IPS-15b (cell line): ENCODE measurements around the gene GRIK4.

Source experiments
- H3K27me3 ChIP-seq: one replicate; pipeline ENCODE4 v1.6.1; 2013; ENCODE audit warnings: low read length; ENCODE audit not compliant: control insufficient read depth, insufficient read depth
- H3K36me3 ChIP-seq: one replicate; pipeline ENCODE4 v1.6.1; 2013; ENCODE audit warnings: low read length; ENCODE audit not compliant: control insufficient read depth, insufficient read depth
- H3K4me1 ChIP-seq: one replicate; pipeline ENCODE4 v1.6.1; 2013; ENCODE audit warnings: mild to moderate bottlenecking, low read length; ENCODE audit not compliant: control insufficient read depth, insufficient read depth
- H3K4me3 ChIP-seq: one replicate; pipeline ENCODE4 v1.5.1; 2013; ENCODE audit warnings: low read depth, low read length
- H3K9ac ChIP-seq: one replicate; pipeline ENCODE4 v1.6.1; 2013; ENCODE audit warnings: low read depth, mild to moderate bottlenecking, low read length
- H3K9me3 ChIP-seq: one replicate; pipeline ENCODE4 v1.6.1; 2013; ENCODE audit warnings: mild to moderate bottlenecking, low read length; ENCODE audit not compliant: control insufficient read depth, insufficient read depth

The GRIK4 gene

DNA sequence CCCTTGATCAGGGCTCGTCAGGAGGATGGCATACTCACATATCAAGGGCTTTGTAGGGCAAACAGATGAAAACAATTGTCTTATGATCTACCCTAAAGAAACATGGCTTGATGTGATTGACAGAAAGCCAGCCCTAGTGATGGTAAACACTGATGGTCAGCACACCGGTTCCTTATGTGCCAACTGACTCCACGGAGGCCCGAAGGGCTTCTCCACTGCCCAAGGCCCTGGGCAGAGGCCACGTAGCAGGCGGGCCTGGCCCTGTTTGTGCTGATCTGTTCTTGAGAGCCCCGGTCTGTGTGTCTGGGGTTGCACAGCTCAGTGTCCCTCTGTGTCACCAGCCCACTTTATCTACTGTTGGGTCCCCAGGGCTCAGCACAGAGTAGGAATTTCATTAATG, 115.2 kb downstream of the GRIK4 start:
- H3K27me3 ChIP-seq: no peaks in the 10 kb centered on the region
- no peaks in the 10 kb centered on the region for H3K36me3 ChIP-seq
- no peaks in the 10 kb centered on the region for H3K9me3 ChIP-seq
- no peaks in the 10 kb centered on the region for H3K4me1 ChIP-seq
- no peak overlapping the region for H3K4me3 ChIP-seq
- H3K9ac ChIP-seq: no peak overlapping the region

DNA sequence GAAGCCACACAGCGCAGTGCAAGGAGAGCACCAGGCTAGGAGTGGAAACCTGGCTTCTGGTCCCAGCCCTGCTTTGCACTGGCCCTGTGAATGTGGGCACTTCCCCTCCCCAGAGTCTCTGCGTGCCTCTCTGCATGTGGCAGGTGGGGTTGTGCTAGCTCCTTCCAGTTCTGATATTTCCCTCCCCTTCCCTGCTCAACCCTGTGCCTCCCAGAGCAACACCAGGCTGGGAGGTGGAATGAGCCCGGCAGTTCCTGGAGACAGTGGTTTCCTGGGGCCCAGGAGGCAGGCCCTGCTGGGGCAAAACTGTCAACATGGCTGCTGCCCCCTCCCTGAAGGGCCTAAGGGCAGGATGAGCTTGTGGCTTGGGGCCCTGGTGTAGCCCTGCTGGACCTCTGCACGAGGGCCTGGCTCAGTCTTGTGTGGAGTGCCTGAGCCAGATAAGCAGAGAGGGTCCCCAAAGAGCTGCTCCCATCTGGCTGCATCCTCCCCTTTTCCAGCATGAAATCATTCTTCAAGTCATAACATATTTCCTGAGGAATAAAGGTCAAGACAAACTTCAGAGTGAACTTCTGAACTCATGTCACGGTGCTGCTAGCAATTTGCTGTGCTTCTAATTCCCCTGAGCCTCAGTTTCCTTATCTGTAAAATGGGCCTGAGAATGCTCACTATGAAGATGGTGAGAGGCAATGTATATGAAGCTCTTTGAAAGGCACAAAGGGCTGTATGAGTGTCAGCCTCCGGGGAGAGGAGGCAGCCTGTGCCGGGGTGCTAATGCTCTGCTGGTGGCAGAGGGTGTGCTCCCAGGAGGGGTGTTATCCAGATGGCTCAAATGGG, 116.0 kb downstream of the GRIK4 start:
- Histone ChIP-seq H3K4me1 (no peaks in the 10 kb centered on the region), H3K27me3 (no peaks in the 10 kb centered on the region), H3K36me3 (no peaks in the 10 kb centered on the region)

DNA sequence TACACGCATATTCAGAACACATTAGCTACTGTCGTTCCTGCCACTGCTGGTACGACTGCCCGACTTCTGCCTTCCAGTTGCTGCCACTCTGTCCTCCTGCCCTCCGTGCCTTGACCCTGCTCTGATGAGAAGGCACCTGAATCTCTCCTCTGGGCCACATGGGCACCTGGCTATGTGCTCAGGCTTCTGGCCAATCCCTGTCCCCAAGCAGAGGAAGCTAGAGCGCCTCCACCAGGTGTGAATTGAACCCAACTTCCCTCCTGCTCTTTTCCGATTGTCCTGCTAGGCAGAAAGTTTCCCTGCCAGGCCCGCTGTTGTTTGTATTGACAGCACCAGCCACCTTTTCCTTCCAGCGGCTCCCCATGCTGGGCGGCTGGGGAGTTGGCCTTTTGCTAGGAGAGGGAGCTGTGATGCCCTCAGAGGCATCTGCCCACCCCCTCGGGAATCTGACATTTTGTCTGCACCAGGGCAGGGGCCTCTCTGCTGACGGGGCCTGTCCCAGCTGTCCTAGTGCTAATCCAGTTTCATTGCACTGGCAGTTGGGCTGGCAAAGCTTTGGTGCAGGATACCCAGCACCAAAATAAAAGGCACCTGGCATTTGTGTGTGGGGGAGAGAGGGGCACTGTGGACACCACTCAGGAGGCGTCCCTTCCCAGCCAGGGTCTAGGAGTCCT, 118.0 kb downstream of the GRIK4 start:
- no peak overlapping the region for H3K9ac ChIP-seq
- H3K27me3 ChIP-seq: no peaks in the 10 kb centered on the region
- no peaks in the 10 kb centered on the region for H3K4me1 ChIP-seq
- no peaks in the 10 kb centered on the region for H3K36me3 ChIP-seq
- no peaks in the 10 kb centered on the region for H3K9me3 ChIP-seq
- no peak overlapping the region for H3K4me3 ChIP-seq

More for the DNA sequence above, 116.0 kb downstream of the GRIK4 start:
- H3K4me3 ChIP-seq: no peak overlapping the region
- H3K9me3 ChIP-seq: no peaks in the 10 kb centered on the region
- no peak overlapping the region for H3K9ac ChIP-seq

DNA sequence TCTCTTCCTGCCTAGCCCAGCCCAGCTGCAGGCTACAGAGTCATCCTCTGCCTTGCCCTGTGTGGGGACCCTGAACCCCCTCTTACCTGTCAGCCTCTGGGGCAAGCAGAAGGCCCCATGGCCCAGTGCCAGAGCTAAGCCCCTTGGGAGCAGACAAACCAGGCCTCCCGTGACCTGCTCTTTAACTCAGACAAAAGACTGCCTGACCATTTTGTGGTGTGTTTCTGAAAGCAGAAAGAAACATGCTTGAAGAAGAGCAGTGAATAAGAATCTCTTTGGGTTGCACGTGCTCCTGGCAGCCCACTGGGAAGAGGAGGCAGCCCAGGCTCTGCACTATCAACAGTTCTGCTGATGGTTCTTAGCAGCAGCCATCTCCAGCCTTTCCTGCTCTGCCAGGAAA, 118.6 kb downstream of the GRIK4 start:
- Histone ChIP-seq H3K27me3 (no peaks in the 10 kb centered on the region), H3K9me3 (no peaks in the 10 kb centered on the region), H3K4me1 (peaks cover 2% of the 10 kb centered on the region), H3K36me3 (no peaks in the 10 kb centered on the region), H3K9ac (no peak overlapping the region), H3K4me3 (no peak overlapping the region)

DNA sequence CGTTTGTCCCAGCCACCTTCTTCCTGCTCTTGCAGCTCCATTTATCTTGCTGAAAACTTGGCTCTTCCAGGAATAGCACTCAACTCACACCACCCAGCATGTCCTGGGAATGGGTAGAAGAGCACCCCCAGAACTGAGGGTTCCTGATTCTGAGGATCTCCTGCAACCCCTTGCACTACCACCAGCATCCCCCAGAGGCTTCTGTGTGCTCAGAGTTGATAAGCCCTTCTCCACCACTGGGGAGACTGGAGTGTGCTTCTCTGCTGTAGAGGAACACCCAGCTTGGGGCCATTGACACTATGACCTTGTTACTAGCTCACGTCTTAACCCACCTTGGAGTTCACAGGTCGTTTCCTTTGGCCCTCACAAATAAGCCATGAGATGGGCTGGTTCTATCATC, 121.0 kb downstream of the GRIK4 start:
- Histone ChIP-seq H3K4me3 (no peak overlapping the region), H3K36me3 (no peaks in the 10 kb centered on the region), H3K9me3 (no peaks in the 10 kb centered on the region), H3K9ac (no peak overlapping the region), H3K27me3 (no peaks in the 10 kb centered on the region), H3K4me1 (peaks cover 2% of the 10 kb centered on the region)

DNA sequence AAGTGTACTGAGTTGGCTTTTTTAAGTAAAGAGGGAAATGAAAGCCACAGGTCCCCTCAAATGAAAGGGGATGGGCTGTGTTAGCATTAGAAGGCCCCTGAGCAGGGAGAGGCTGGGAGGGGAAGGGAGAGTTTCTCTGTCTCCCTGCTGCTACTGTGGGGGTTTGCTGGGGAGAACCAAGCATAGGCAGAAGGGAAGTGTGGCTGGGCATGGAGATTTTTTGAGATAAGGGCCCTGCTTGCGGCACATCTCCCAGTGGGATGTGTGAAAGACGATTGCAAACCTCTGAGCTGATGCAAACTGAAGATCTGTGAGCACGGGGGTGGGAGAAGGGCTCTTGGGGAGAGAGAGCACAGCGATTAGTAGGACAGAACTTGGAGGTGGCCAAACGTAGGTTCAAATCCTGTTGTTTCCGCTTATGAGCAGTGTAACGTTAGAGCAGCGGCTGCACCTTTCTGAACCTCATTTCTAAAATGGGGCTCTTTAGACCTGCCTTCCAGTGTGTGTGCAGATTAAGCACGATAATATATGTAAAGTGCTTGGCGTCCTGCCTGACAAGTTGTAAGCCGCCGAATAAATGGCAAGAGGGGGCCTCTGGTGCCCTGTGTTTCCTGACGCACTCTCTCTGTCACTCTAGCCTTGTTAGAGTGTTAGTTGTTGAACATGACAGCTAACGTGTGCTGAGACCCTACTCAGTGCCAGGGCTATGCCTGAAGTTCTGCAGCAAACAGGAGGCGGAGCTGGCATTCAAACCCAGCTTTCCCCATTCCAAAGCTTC, 122.3 kb downstream of the GRIK4 start:
- Histone ChIP-seq H3K27me3 (no peaks in the 10 kb centered on the region), H3K4me3 (no peak overlapping the region), H3K36me3 (no peaks in the 10 kb centered on the region), H3K4me1 (peaks cover 2% of the 10 kb centered on the region), H3K9ac (no peak overlapping the region), H3K9me3 (no peaks in the 10 kb centered on the region)

DNA sequence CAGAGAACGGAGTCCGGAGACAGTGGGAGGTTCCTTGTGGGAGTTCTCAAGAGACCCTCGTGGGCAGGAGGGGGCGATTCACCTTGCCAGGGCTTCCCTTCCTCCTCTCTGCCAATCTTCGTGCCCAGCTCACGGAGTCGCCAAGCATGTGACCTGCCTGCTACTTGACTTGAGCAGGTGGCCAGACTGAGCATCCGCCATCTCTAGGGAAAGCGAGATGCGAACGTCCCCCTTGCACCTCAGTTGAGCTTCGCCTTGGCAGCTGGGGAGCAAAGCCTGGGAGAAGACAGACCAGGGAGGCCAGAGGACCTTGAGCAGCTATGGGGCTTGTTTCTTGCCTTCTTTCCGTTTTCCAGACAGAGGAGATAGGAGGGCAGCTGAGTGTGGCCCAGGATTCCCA, 123.2 kb downstream of the GRIK4 start:
- Histone ChIP-seq H3K9me3 (no peaks in the 10 kb centered on the region), H3K4me3 (no peak overlapping the region), H3K27me3 (peaks cover 4% of the 10 kb centered on the region)

DNA sequence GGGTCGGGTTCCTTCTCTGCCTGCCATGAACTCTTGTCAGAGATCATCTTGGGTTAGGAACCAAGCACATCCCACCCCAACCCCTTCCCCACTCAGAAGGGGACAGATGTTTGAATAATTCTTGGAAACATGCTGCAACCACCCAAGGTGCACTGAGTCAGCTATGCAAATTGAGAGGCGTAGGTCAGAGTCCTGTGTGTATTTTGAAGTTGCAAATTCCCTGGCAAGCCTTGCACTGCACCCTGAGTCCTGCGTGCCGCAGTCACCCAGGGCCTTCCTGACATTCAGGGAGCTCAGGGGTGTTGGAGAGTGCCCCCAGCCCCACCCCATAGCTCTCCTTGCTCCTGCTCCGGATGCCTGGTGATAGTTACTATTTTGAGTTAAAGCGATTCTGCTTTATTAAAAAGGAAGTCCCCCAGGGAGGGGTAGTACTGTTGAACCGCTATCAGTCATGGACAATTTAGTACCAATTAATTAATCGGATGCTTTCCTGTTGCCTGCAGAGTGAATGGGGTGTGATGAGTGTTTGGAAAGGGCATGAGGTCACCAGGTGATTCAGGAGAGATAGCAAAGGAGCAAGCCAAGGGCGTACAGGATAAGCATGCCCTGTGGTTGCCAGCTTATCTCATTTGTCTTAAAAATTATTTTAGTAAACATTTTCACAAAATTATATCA, 123.7 kb downstream of the GRIK4 start:
- H3K27me3 ChIP-seq: peaks cover 4% of the 10 kb centered on the region
- H3K9ac ChIP-seq: no peak overlapping the region
- no peaks in the 10 kb centered on the region for H3K36me3 ChIP-seq
- peaks cover 2% of the 10 kb centered on the region for H3K4me1 ChIP-seq
- no peaks in the 10 kb centered on the region for H3K9me3 ChIP-seq
- no peak overlapping the region for H3K4me3 ChIP-seq

More for the DNA sequence above, 123.2 kb downstream of the GRIK4 start:
- H3K4me1 ChIP-seq: peaks cover 2% of the 10 kb centered on the region
- H3K36me3 ChIP-seq: no peaks in the 10 kb centered on the region
- no peak overlapping the region for H3K9ac ChIP-seq

DNA sequence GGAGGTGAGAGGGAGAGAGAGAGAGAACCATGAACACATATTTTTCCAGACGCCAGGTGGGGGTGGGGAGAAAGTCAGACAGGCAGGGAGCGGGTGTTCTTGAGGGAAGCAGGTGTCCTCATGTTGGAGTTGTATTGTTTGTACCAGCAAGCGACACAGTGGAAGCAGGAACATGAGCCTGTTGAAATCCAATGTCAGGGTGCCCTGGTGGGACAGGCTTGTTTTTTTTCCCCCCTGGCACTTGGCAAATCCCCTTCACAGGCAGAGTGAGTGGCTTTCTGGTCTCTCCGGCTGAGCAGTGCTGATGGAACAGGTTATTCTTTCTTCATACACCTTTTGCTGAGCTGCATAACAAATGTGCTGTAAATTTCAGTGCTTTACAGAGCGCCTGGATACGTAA, 125.6 kb downstream of the GRIK4 start:
- H3K4me1 ChIP-seq: peaks cover 2% of the 10 kb centered on the region
- no peak overlapping the region for H3K4me3 ChIP-seq
- H3K9me3 ChIP-seq: no peaks in the 10 kb centered on the region
- H3K9ac ChIP-seq: no peak overlapping the region
- H3K27me3 ChIP-seq: peaks cover 11% of the 10 kb centered on the region
- no peaks in the 10 kb centered on the region for H3K36me3 ChIP-seq

DNA sequence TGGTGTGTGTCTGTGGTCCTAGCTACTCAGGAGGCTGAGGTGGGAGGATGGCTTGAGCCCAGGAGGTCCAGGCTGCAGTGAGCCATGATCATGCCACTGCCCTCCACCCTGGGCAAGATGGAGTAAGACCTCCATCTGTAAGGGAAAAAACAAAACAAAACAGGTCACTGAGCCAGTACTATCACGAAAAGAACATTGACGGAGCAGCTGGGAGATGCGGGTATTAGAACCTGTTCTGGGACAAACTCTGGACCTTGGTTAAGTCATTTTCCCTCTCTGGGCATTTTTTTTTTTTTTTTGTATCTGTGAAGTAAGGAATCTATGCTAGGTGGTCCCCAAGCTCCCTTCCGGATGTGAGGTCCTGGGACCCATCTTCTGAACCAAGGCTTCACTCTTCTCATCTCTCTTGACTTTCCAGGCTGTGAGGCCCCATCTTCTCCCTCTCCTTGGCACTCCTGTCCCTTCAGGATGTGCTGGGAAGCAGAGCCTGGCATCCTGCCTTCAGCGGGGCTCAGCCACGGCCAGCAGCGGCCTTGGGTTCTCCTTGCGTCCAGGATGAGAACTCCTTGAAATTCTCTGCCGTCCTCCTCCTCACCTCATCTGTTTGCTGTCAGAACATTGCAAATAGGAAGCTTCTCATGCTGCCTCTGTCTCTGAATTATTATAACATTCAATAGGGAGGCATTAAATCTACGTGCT, 130.8 kb downstream of the GRIK4 start:
- no peaks in the 10 kb centered on the region for H3K9me3 ChIP-seq
- H3K27me3 ChIP-seq: peaks cover 61% of the 10 kb centered on the region
- H3K4me1 ChIP-seq: peaks cover 17% of the 10 kb centered on the region
- no peak overlapping the region for H3K4me3 ChIP-seq
- H3K36me3 ChIP-seq: peaks cover 2% of the 10 kb centered on the region
- no peak overlapping the region for H3K9ac ChIP-seq

DNA sequence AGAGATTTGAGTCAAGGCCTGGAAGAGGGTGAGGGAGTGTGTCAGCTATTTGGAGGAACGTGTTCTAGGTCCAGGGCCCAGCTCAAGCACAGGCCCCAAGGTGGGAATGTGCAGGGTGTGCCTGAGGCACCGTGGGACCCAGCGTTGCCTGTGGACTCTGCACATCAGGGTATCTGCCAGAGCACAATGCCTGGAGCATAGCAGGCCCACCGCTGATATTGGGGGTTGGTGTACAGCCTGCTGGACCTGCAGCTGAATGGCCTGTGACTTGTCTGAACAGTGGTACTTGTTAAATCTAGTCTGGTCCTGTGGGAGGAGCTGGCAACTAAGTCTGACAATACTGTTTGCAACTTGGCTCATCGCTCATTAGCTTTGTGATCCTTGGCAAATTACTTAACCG, 131.7 kb downstream of the GRIK4 start:
- Histone ChIP-seq H3K9me3 (no peaks in the 10 kb centered on the region), H3K4me1 (peaks cover 17% of the 10 kb centered on the region), H3K4me3 (no peak overlapping the region), H3K27me3 (peaks cover 71% of the 10 kb centered on the region), H3K9ac (no peak overlapping the region), H3K36me3 (peaks cover 2% of the 10 kb centered on the region)
